PFSK-1 (cell line): ENCODE measurements around the gene PHRF1.

ENCODE experiments used
- POLR2AphosphoS5 ChIP-seq: IDR thresholded peaks from 2 replicates; pipeline ENCODE4 v1.6.1; 2012; ENCODE audit warnings: low read depth, mild to moderate bottlenecking, control low read depth, low read length, moderate library complexity
- SIN3A ChIP-seq: IDR thresholded peaks from 2 replicates; pipeline ENCODE4 v1.6.1; 2012; ENCODE audit warnings: mild to moderate bottlenecking, low read length, moderate library complexity, borderline replicate concordance; ENCODE audit not compliant: insufficient read depth
- TAF1 ChIP-seq: IDR thresholded peaks from 2 replicates; pipeline ENCODE4 v1.6.1; 2012; ENCODE audit warnings: low read length, control low read depth, borderline replicate concordance; ENCODE audit not compliant: insufficient read depth

GRCh38 chr11:534396-535209 is 41.7 kb upstream of the PHRF1 start:
- TF ChIP-seq POLR2AphosphoS5 (no peak), SIN3A (no peak), TAF1 (no peak)
